Activated naive CD8-positive, alpha-beta T cell (primary cell): ENCODE measurements around the gene KDM4B.

Experiments used
- H3K27ac Mint-ChIP-seq: one replicate; pipeline ENCODE4 v1.8.0; 2021; ENCODE audit warnings: mixed read lengths
- H3K27me3 Mint-ChIP-seq: one replicate; pipeline ENCODE4 v1.8.0; 2021; ENCODE audit warnings: mixed read lengths
- H3K36me3 Mint-ChIP-seq: one replicate; pipeline ENCODE4 v1.8.0; 2021; ENCODE audit warnings: mixed read lengths
- H3K4me1 Mint-ChIP-seq: one replicate; pipeline ENCODE4 v1.8.0; 2021; ENCODE audit warnings: low read depth, mixed read lengths
- H3K4me3 Mint-ChIP-seq: one replicate; pipeline ENCODE4 v1.8.0; 2021; ENCODE audit warnings: mild to moderate bottlenecking, mixed read lengths
- H3K9me3 Mint-ChIP-seq: one replicate; pipeline ENCODE4 v1.8.0; 2021; ENCODE audit warnings: low read depth, mixed read lengths

The KDM4B gene

GRCh38 chr19:5038631-5039271 lies 69.8 kb downstream of the KDM4B start:
- H3K9me3 Mint-ChIP-seq: no peaks in the 10 kb centered on the region
- H3K27me3 Mint-ChIP-seq: no peaks in the 10 kb centered on the region
- peaks cover under 1% of the 10 kb centered on the region for H3K36me3 Mint-ChIP-seq
- no peak overlapping the region for H3K4me3 Mint-ChIP-seq
- no peaks in the 10 kb centered on the region for H3K4me1 Mint-ChIP-seq
- H3K27ac Mint-ChIP-seq: no peak overlapping the region

GRCh38 chr19:5039642-5040543 lies 71.0 kb downstream of the KDM4B start:
- H3K4me1 Mint-ChIP-seq: no peaks in the 10 kb centered on the region
- no peaks in the 10 kb centered on the region for H3K27me3 Mint-ChIP-seq
- H3K27ac Mint-ChIP-seq: no peak overlapping the region
- H3K9me3 Mint-ChIP-seq: no peaks in the 10 kb centered on the region
- no peak overlapping the region for H3K4me3 Mint-ChIP-seq
- H3K36me3 Mint-ChIP-seq: no peaks in the 10 kb centered on the region

GRCh38 chr19:5040544-5041167 lies 71.7 kb downstream of the KDM4B start:
- H3K9me3 Mint-ChIP-seq: no peaks in the 10 kb centered on the region
- H3K4me3 Mint-ChIP-seq: no peak overlapping the region
- no peak overlapping the region for H3K27ac Mint-ChIP-seq
- no peaks in the 10 kb centered on the region for H3K4me1 Mint-ChIP-seq
- H3K27me3 Mint-ChIP-seq: no peaks in the 10 kb centered on the region
- H3K36me3 Mint-ChIP-seq: no peaks in the 10 kb centered on the region

- no peaks in the 10 kb centered on the region for H3K4me1 Mint-ChIP-seq
- H3K9me3 Mint-ChIP-seq: no peaks in the 10 kb centered on the region
- H3K36me3 Mint-ChIP-seq: no peaks in the 10 kb centered on the region
- no peaks in the 10 kb centered on the region for H3K27me3 Mint-ChIP-seq
- no peak overlapping the region for H3K4me3 Mint-ChIP-seq
- H3K27ac Mint-ChIP-seq: no peak overlapping the region
Measured at GRCh38 chr19:5041168-5041912, 72.4 kb downstream of the KDM4B start.

- Mint-ChIP-seq H3K27ac (no peak overlapping the region), H3K4me3 (no peak overlapping the region)
Measured at GRCh38 chr19:5041913-5042187, 72.9 kb downstream of the KDM4B start.

GRCh38 chr19:5042556-5042955 lies 73.6 kb downstream of the KDM4B start:
- Mint-ChIP-seq H3K27ac (no peak overlapping the region), H3K4me3 (no peak overlapping the region), H3K27me3 (no peaks in the 10 kb centered on the region), H3K9me3 (no peaks in the 10 kb centered on the region), H3K36me3 (no peaks in the 10 kb centered on the region), H3K4me1 (no peaks in the 10 kb centered on the region)

More at GRCh38 chr19:5041913-5042187, 72.9 kb downstream of the KDM4B start:
- Mint-ChIP-seq H3K9me3 (no peaks in the 10 kb centered on the region), H3K27me3 (no peaks in the 10 kb centered on the region), H3K36me3 (no peaks in the 10 kb centered on the region), H3K4me1 (no peaks in the 10 kb centered on the region)

GRCh38 chr19:5045029-5045428 lies 76.1 kb downstream of the KDM4B start:
- Mint-ChIP-seq H3K36me3 (no peaks in the 10 kb centered on the region), H3K9me3 (no peaks in the 10 kb centered on the region), H3K27me3 (no peaks in the 10 kb centered on the region), H3K4me3 (no peak overlapping the region), H3K27ac (no peak overlapping the region), H3K4me1 (no peaks in the 10 kb centered on the region)

- no peak overlapping the region for H3K4me3 Mint-ChIP-seq
- H3K27me3 Mint-ChIP-seq: no peaks in the 10 kb centered on the region
- H3K4me1 Mint-ChIP-seq: no peaks in the 10 kb centered on the region
- H3K27ac Mint-ChIP-seq: no peak overlapping the region
- H3K36me3 Mint-ChIP-seq: no peaks in the 10 kb centered on the region
- no peaks in the 10 kb centered on the region for H3K9me3 Mint-ChIP-seq
Measured at GRCh38 chr19:5045956-5046338, 77.0 kb downstream of the KDM4B start.

GRCh38 chr19:5046339-5047039 lies 77.6 kb downstream of the KDM4B start:
- no peak overlapping the region for H3K27ac Mint-ChIP-seq
- no peak overlapping the region for H3K4me3 Mint-ChIP-seq
- H3K9me3 Mint-ChIP-seq: no peaks in the 10 kb centered on the region
- H3K4me1 Mint-ChIP-seq: no peaks in the 10 kb centered on the region
- no peaks in the 10 kb centered on the region for H3K36me3 Mint-ChIP-seq
- H3K27me3 Mint-ChIP-seq: no peaks in the 10 kb centered on the region

GRCh38 chr19:5047251-5047935 lies 78.5 kb downstream of the KDM4B start:
- no peaks in the 10 kb centered on the region for H3K27me3 Mint-ChIP-seq
- H3K4me3 Mint-ChIP-seq: no peak overlapping the region
- H3K27ac Mint-ChIP-seq: no peak overlapping the region
- H3K4me1 Mint-ChIP-seq: no peaks in the 10 kb centered on the region
- H3K36me3 Mint-ChIP-seq: no peaks in the 10 kb centered on the region
- no peaks in the 10 kb centered on the region for H3K9me3 Mint-ChIP-seq

- no peak overlapping the region for H3K4me3 Mint-ChIP-seq
- no peaks in the 10 kb centered on the region for H3K27me3 Mint-ChIP-seq
- no peak overlapping the region for H3K27ac Mint-ChIP-seq
- no peaks in the 10 kb centered on the region for H3K9me3 Mint-ChIP-seq
- no peaks in the 10 kb centered on the region for H3K4me1 Mint-ChIP-seq
- no peaks in the 10 kb centered on the region for H3K36me3 Mint-ChIP-seq
Measured at GRCh38 chr19:5048091-5048726, 79.3 kb downstream of the KDM4B start.

GRCh38 chr19:5048727-5049553 lies 80.0 kb downstream of the KDM4B start:
- Mint-ChIP-seq H3K27me3 (no peaks in the 10 kb centered on the region), H3K4me1 (no peaks in the 10 kb centered on the region), H3K4me3 (no peak overlapping the region), H3K9me3 (no peaks in the 10 kb centered on the region), H3K36me3 (no peaks in the 10 kb centered on the region), H3K27ac (no peak overlapping the region)

GRCh38 chr19:5049561-5049960 lies 80.6 kb downstream of the KDM4B start:
- Mint-ChIP-seq H3K36me3 (no peaks in the 10 kb centered on the region), H3K27me3 (no peaks in the 10 kb centered on the region), H3K4me3 (no peak overlapping the region), H3K27ac (no peak overlapping the region), H3K4me1 (no peaks in the 10 kb centered on the region), H3K9me3 (no peaks in the 10 kb centered on the region)
